NK-92 (cell line): Measurements from ENCODE around the gene CLCN1.
"Not testable (repeated sequence)": the region's sequence is repeated elsewhere in the genome, so short reads cannot be mapped to it uniquely, and the experiment has no call there.

ENCODE experiments used
- DNase-seq: peaks from one replicate; lab custom pipeline; 2025; ENCODE audit not compliant: unreplicated experiment; lab: John Stamatoyannopoulos, UW

The CLCN1 gene

DNA sequence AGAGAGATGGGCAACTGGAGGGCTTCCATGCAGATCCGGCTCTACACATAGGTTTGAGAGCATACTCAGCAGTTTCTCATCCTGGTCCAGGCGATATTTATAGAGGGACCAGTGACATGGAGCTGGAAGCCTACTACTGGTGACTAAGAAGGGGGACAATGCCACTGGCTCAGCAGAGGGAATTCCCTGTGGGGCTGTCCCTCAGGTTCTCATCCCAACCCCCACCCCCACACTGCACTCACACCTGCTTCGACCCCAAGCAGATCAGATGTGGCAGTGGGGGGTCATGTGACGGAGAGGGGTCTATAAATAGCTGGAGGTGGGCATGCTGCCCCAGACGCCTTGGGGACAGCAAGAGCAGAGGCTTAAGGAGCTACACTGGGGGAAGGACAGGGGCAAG lies at the start of gene CLCN1:
Gene CLCN1 (plus strand): TSS at position 336 of the 400 bp plus-strand sequence. CDS start 102 bp downstream, outside the sequence.
- no peak for DNase-seq

DNA sequence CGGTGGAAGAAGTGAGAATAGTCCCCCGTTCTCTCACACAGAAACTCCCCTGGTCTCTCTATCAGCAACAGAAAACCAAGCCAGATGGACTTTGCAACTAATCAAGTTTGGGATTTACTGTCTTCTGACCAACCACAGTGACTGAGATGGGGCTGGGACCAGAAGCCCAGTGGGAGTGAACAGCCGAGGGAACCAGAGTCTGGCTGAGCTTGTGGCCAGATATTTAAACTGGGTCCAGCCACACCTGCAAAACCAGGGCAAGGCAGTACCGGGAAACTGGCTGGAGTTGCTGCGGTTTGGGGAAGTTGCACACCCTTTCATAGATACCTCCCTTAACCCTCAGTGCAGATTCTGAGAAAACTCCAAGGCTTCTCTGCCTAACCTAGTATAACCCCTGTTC lies 46.7 kb upstream of the CLCN1 start:
- DNase-seq, result no peak

DNA sequence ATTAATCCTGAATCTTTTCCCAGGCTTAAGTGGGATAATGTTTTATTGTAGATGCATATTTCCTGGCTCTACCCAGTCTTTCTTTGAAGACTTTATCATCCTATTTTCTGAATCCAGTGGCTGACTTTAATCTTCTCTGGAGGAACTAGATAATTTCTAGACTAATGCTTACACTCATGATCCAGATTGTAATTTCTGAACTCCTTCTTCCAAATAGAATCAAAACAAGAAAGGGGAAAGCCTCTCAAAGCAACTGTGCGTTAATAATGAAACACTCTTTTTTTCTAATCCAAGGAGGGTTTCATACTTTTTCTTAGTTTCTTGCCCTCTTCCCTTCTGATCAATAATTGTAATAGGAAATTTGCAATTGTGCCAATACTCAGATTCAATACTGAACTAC lies 44.7 kb upstream of the CLCN1 start:
- no peak for DNase-seq

DNA sequence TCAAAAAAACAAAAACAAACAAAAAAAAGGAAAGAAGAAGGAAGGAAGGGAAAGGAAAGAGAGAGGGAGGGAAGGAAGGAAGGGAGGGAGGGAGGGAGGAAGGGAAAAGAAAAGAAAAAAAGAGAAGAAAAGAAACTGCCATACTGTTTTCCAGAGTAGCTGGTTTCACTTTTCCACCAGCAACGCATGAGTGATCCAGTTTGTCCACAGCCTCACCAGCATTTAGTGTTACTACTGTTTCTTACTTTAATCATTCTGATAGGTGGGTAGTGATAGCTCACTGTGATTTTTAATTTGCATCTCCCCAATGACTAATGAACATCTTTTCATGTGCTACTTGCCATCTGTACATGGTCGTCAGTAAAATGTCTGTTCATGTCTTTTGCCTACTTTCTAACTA lies 43.0 kb upstream of the CLCN1 start:
- no peak for DNase-seq

DNA sequence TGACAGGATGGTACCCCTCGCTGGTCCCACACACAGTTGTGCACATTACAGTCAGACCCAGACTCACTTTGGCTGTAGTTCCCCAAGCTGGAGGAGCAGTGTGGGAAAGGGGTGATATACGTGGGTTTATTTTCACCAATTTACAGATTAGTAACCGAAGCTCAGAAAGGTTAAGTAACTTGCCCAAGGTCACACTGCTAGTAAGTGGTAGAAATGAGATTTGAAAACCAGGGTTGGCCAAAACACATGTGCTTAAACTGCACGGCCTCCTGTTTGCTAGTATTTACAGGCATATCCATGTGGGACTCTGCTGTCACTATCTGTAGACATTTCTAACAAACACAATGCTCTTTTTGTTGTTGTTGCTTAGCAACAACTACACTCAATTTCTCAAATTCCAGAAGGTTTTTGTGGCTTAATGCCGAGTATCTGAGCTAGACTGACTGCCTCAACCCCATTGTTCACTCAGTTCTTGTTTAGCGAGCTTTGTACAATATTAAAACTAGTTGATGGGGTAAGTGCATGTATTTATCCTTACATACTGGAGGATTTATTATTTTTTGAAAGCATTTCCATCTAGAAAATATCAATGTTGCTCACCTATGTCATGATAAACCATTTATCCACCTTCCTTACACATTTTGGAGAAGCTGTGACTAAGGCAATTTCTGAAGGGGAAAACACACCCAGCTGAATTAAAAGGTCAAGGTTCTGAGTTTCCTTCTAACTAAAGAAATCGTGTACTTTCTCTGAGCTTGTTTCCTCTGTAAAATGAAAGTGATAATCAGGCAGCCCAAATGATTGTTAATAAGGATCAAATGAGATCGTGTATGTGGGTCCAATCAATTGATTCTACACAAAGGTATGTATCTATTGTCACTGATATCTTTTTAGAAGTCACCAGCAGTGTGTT lies 36.5 kb upstream of the CLCN1 start:
- no peak for DNase-seq

DNA sequence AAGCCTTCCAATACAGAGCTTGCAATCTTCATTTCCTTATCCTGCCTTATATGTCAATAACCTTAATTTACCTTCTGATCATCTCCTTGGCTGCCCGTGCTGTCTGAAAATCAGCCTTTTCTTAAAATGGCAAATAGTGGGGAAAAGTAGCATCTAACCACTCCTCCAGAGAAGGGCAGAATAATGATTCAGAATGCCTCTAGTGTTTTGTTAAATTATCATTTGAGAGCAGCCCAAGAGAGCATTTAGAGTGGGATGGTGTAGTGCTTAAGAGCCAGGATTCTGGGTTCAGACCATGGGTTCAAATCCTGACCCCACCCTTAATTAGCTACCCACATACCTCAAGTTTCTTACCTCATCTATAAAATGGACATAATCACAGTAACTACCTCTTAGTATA lies 35.8 kb upstream of the CLCN1 start:
- no peak for DNase-seq

DNA sequence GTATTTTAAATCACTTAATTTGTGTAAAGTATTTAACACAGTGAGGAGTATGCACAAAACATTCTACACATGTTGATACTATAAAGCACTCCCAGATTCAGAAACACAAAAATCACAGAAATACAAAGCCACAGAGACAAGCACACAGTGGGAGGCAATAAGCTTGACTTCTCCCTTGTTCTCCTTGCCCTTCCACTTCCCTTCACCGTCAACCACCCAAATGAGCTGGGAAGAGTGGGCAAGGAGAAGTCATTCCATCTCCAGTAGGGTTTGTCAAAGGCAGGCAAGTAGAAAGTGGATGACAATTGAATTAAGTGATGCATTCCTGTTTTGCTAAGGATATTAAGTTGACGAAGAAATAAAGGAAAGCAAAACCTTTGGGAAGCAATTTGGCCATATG lies 35.3 kb upstream of the CLCN1 start:
- no peak for DNase-seq

DNA sequence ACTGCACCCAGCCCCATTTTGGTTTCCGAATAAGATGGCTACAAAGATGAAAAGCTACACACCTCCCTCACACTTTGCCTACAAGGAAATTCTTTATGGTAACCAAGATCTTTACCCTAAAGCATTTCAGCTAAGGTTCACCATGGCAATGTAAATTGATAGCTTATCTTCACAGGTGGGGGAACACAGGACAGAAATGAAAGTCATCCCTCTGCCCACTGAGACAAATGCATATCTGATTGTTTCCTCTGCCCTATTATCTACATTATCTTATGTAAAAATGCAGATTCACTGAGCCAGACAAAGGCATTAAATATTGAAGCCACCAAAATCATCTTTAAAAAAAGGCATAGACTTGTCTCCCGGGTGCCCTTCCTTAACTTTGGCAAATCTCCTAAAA lies 34.4 kb upstream of the CLCN1 start:
- no peak for DNase-seq

DNA sequence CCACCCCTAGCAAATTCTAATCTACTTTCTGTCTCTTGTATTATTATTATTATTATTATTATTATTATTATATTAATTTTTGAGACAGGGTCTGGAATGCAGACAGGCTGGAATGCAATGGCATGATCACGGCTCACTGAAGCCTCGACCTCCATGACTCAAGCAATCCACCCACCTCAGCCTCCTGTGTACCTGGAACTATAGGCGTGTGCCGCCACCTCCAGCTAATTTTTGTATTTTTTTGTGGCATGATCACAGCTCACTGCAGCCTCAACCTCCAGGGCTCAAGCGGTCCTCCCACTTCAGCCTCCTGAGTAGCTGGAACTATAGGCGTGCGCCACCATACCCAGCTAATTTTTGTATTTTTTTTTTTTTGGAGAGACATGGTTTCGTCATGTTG lies 33.8 kb upstream of the CLCN1 start:
- DNase-seq, result no peak

DNA sequence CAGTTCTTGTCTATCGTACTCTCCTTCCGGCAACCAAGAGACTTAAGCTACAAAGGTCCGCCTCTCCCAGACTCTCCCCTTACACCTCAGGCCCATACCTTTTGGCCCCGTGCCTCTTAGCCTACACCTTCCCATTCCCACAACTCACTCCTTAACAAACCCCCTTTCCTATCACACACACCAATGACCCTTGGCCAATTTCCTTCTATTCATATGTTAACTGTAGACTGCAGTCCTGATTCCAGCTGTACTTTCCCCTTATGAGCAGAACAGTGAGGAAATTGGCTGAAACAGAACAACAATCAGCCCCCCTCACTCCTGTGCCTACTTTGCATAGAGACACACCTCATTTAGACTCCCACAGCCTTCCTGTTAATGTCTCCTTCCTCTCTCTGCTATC lies 32.5 kb upstream of the CLCN1 start:
- DNase-seq, result no peak

DNA sequence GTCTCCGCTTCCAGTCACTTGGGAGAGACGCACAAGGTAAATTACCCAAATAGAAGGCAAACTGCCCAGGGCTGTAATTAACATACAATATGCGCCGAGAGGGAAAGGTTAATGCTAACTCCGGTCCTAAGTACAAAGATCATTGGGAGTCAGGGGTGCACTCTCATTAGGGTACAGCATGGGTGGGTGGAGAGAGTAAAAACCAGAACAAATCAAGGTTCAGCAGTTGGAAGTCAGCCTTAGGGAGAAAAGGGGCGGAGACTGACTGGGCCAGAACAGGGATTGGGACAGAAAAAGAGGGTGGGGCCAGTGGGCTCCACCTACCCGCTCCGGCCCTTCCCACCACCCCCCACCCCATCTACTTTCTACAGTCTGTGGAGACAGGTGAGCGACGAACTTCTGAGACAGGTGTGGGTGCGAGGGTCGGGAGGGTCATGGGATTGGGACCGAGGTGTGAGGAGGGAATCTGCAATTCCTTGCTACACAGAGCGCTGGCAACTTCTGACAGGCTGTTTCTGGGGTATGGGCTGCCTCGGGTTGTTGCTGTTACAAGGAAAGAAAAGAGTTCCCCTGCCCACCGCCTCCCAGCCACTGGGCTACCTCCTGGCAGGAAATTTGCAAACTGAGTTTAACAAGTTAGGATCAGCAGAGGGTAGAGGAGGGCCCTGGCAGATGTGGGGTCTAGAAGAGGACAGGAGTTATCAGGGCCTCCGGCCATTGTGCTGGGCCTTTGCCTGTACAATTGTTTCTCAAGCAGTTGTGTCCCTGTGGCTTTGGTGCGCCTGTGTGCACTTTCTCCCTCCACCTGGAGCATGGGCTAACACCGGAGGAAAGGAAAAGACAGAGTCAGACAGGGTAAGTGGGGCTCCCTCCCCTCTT lies 31.1 kb upstream of the CLCN1 start, which contains the start of gene TMEM139:
Gene TMEM139 (plus strand): TSS at position 368 of the 879 bp plus-strand sequence. CDS start 1,000 bp downstream, outside the sequence.
- DNase-seq, result no peak

DNA sequence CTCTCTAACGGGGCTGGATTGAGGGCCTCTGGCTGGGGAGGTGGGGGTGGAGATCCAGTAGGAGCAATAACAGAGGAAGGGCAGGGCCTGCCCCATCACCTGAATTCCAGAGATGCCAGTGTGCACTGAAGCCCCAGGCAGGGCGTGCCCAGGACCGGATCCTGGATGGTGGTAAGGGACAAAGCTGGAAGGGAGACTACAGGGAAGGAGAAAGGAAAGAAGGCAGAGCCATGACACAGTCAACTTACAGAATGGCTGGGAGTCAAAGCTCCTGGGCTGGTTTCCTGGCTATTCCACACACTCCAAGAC lies 30.5 kb upstream of the CLCN1 start:
- DNase-seq, result no peak

DNA sequence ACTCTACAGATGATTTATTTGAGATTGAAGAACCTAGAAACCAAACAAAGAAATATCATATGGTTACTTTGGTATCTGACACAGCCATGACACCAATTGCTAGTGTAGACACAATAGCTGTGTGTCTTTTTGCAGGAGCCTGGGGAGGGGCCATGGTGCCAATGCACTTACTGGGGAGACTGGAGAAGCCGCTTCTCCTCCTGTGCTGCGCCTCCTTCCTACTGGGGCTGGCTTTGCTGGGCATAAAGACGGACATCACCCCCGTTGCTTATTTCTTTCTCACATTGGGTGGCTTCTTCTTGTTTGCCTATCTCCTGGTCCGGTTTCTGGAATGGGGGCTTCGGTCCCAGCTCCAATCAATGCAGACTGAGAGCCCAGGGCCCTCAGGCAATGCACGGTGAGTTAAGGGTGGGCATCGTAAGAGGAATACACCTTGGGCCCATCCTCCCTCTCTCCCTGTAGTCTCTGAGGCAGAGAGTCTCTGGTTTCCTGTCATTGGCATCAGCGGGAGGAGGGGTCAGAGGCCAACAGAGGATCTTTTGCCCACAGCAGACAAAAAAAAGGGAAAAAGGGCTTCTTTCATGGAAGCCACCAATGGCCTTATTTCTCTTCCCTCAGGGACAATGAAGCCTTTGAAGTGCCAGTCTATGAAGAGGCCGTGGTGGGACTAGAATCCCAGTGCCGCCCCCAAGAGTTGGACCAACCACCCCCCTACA lies 29.9 kb upstream of the CLCN1 start:
- no peak for DNase-seq

DNA sequence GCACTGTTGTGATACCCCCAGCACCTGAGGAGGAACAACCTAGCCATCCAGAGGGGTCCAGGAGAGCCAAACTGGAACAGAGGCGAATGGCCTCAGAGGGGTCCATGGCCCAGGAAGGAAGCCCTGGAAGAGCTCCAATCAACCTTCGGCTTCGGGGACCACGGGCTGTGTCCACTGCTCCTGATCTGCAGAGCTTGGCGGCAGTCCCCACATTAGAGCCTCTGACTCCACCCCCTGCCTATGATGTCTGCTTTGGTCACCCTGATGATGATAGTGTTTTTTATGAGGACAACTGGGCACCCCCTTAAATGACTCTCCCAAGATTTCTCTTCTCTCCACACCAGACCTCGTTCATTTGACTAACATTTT lies 29.4 kb upstream of the CLCN1 start:
- DNase-seq, result no peak

DNA sequence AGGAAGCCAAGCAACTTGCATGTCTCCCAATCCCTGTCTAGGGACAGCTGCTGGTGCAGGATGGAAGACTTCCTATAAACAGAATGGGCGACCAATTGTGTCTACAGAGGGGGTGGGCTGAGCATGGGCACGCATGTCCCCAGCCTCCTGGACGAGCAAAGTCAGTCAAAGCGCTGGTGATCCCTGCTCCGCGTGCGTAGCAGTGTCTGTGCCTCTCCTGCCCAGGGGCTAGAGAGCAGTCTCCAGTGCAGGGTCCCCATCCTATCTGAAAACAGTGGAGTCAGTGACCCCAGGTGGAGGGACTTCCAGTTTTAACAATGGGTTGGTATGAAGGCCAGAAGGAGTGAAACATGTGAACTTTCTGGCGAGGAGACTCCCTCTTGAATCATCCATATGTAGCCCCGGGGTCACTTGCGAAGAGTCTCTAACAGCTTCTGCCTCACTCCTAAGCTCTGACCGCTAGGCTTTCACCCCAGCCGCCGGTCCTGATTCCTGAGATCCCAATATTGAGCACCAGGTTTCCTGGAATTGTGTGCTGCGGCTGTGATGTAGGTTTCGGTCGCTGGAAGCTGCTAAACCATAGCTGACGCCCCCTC lies 28.5 kb upstream of the CLCN1 start:
- no peak for DNase-seq

DNA sequence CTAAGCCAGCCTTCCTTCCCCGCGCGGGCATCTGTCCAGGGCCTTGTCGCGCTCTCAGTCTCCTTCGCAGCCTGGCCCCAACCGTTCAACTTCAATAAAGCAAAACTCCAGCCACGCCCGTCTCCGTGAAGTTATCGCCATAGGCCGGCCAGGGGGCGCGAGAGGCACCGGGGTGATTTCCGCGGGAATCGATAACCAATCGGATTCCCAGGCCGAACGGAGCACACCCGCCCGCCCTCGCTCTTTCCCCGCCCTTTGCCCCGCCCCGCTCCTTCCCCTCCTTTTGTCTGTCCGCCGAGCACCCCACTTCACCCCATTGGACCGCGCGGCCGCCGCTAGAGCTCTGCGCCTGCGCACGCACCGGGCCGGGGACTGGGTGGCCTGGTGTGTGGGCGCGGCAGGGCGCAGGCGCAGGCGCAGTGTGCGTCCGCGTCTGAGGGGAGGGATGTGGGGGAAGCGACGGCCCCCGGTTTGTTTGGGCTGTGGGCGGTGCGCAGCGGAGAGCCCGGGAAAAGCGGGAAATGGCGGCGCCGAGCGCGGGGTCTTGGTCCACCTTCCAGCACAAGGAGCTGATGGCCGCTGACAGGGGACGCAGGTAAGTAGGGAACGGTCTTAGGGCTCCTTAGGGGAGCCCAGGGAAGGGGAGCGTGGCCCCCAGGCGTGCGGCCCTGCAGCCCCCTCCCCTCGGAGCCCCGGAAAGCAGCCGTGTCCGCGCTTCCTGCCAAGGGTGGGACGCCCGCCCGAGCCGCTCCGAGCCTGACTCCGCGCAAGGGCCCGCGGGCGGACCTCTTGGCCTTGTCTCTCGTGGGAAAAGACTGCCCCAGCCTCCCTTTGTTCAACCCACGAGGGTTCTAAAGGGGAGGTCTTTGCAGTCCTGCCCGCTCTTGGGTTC lies 27.7 kb upstream of the CLCN1 start, which contains the start of gene CASP2:
Gene CASP2 (plus strand): TSS at position 417 of the 892 bp plus-strand sequence. CDS start 105 bp downstream, at position 522.
- peak; percentile 93 for DNase-seq

DNA sequence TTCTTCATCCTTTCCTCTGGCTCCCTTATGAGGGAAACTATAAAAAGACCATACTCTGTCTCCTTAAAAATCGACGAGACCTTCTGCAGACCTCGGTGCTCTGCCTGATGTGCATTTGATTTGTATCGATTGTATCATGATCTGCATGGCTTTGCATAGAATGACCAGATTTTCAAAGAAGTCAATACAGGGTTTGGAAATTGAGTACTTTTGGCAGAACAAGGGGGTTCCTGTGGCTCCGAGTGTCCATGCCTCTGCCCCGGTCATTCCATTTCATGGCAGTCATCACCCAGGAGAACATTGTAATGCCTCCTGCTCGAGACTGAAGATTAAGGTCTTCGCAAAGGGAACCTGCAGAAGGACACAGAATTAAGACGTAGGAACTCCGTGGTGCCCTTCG lies 27.1 kb upstream of the CLCN1 start:
- DNase-seq, result no peak

DNA sequence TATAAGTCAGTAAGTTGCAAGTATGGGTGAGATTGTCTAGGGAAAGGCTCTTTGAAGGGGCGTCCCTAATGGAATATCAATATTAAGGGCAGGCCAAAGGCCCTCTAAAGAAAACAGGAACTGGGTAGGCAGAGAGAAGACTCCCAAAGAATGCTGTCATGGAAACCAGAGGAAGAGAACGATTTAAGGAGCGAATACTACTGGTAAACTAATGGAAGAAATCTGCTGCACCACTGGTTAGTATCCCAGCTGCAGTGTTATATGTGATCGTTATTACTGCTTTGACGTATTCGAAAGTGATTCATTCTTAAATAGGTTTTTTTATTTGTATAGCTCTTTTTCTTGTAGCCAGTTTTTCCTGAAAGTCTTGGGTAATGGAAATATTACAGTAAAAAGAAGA lies 26.5 kb upstream of the CLCN1 start:
- DNase-seq, result no peak

DNA sequence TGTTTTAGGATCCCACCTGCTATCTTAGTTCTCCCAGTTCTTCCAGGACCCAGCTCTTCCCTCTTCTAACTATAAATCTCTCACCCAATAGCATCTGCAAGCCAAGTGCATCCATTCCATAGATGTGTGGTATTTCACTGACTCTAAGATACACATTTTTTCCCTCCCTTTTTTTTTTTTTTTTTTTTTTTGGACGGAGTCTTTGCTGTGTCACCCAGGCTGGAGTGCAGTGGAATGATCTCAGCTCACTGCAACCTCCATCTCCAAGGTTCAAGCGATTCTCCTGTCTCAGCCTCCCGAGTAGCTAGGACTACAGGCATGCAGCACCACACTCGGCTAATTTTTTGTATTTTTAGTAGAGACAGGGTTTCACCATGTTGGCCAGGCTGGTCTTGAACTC lies 26.0 kb upstream of the CLCN1 start:
- DNase-seq, result not testable (repeated sequence)

DNA sequence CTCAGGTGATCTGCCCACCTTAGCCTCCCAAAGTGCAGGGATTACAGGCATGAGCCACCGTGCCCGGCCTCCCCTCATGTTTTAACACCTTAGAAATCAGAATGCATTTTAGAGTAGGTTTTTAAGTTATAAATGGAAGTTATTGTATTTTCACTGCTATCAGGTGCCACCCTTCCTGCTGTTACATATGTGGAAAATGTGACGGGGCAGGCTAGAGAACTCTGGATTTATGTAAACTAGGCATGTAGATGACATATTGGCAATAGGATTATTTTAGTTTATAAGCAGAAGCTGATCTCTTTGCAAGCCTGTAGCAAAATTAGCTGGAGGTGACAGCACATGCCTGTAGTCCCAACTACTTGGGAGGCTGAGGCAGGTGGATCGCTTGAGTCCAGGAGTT lies 25.6 kb upstream of the CLCN1 start:
- no peak for DNase-seq
